Body of pancreas (tissue), 4 donors: Measurements from ENCODE around the gene PTH2R.

Experiments
- POLR2A ChIP-seq, 3 donors: fragments of 450-650 bp; IDR thresholded peaks; one replicate each; pipeline ENCODE4 v1.6.1; 2016; ENCODE audit warnings: antibody characterized with exemption in 3 of 3, mild to moderate bottlenecking in 2 of 3
- TF ChIP-seq, protein P1 (sequence below), 7 experiments: fragments of 450-650 bp in 4 of 7; fragments of 200-600 bp in 3 of 7; sonication (generic) in 3 of 7; IDR thresholded peaks; one replicate each; pipeline ENCODE4 v1.5.1; 2016 to 2019; ENCODE audit warnings: antibody characterized with exemption in 7 of 7

DNA sequence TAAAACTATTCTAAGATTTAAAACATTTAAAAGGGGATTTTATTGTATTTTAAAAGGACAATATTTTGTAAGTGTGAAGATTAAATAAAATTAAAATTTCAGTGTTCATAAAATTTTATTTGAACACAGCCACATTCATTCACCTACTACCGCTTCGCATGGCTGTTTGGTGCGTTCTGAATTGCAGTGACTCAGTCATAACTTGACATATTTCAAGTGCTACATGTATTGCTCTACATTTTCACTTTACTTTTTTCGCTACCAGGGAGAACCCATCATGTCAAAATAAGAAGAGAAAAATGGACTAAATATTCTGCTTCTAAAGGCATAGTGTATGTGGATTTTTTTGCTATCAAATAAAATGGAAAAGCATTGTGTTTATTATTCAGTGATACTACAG lies 8.7 kb downstream of the PTH2R start:
- TF ChIP-seq, protein P1, sequence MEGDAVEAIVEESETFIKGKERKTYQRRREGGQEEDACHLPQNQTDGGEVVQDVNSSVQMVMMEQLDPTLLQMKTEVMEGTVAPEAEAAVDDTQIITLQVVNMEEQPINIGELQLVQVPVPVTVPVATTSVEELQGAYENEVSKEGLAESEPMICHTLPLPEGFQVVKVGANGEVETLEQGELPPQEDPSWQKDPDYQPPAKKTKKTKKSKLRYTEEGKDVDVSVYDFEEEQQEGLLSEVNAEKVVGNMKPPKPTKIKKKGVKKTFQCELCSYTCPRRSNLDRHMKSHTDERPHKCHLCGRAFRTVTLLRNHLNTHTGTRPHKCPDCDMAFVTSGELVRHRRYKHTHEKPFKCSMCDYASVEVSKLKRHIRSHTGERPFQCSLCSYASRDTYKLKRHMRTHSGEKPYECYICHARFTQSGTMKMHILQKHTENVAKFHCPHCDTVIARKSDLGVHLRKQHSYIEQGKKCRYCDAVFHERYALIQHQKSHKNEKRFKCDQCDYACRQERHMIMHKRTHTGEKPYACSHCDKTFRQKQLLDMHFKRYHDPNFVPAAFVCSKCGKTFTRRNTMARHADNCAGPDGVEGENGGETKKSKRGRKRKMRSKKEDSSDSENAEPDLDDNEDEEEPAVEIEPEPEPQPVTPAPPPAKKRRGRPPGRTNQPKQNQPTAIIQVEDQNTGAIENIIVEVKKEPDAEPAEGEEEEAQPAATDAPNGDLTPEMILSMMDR (IDR thresholded peaks at IDR 0.05) = no peak
- no peak for TF ChIP-seq POLR2A (IDR thresholded peaks at IDR 0.05)
